Measurements from ENCODE around the gene ZNF407.

ZNF407 gene

GRCh38 chr18:75109319-75109691, 511.6 kb downstream of the ZNF407 start:
- no peak for DNase-seq

- no peak for DNase-seq
These were observed 512.1 kb downstream of the ZNF407 start for GRCh38 chr18:75109819-75110218.

- DNase-seq = no peak
These were observed 512.6 kb downstream of the ZNF407 start for GRCh38 chr18:75110311-75110710.

- DNase-seq = no peak
These were observed 513.3 kb downstream of the ZNF407 start for GRCh38 chr18:75110846-75111415.

- no peak for DNase-seq
These were observed 514.1 kb downstream of the ZNF407 start for GRCh38 chr18:75111760-75112159.

- DNase-seq = no peak
These were observed 514.8 kb downstream of the ZNF407 start for GRCh38 chr18:75112186-75113096.

- no peak for DNase-seq
These were observed 515.8 kb downstream of the ZNF407 start for GRCh38 chr18:75113455-75113854.

GRCh38 chr18:75114231-75114764, 516.6 kb downstream of the ZNF407 start:
- DNase-seq = no peak

All from kidney glomerular epithelial cell (primary cell).